UCSD-AML1 (cell line): ENCODE data around the gene CD93.

Experiments
- DNase-seq: peaks from one replicate; lab custom pipeline; 2025; ENCODE audit not compliant: unreplicated experiment; lab: John Stamatoyannopoulos, UW

The CD93 gene

DNA sequence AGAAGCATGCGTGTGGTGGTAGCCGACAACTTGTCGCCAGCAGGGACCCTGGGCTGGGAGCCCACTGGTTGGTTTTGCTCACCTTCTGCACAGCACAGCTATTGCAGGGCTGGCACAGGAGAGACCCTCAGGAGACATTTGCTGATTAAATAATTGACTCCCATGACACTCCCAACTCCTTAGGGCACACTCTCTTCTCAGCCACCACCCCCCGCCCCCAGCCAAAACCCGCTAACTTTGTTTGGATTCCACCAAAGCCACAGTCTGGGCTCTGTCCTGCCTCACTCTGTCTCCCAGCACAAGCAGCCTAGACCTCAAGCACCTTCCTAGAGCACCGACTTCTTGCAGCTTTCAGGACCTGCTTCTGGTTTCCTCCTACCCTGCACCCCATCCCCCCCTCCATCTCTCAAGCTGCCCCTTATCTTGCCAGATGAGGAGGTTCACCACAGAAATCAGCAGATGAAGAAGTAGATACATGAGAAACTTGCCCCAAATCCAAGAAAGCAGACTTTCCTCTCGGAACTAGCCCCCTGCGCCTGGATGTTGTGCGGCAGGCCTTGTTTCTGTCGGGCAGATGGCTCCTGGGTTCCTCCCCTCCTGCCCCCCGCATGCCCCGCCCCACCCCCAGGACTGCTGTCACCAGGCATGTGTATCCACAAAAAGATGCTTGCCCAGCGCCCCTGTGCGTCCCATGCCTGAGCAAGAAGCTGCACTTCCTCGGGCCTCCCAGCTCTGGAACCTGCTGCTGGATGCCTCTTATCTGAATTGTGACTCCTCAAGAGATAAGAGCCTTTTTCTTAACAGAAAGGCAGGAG is 35.0 kb upstream of the CD93 start:
- no peak for DNase-seq

GRCh38 chr20:23120261-23120660 is 34.1 kb upstream of the CD93 start:
- no peak for DNase-seq

DNA sequence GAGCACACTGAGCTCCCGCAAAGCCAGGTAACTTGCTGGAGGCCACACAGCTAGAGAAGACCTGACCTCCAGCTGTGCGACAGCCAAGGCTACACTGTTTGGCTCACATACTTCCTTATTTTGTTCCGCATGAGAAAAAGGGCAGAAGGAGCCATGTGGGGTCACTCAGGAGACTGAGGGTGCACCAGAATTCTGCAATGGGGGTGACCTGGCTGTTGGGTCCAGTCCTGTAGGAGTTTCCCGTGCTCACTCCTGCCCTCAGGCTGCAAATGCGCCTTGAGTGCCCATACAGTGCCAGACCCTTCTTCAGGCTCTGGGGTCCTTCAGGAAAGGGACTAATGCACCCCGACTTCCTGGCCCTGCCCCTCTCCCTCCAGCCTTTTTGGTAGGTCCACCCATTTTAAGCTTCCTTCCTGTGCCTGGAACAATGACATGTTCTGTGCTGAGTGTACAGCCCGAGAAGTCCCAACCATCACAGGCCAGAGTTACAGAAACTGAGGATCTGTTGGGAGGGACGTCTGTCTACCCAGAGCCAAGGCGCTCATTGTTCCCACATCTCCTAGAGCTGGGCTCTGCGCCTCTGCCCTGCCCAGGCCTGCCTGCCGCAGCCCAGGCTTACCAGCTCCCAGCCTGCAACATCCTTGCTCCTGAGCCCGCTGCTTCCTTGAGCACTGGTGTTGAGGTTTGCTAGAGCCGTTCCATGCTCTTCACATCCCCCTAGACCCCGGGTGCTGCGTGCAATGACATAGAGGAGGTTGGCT is 33.5 kb upstream of the CD93 start:
- DNase-seq: no peak

GRCh38 chr20:23118766-23119165 is 32.6 kb upstream of the CD93 start:
- no peak for DNase-seq

DNA sequence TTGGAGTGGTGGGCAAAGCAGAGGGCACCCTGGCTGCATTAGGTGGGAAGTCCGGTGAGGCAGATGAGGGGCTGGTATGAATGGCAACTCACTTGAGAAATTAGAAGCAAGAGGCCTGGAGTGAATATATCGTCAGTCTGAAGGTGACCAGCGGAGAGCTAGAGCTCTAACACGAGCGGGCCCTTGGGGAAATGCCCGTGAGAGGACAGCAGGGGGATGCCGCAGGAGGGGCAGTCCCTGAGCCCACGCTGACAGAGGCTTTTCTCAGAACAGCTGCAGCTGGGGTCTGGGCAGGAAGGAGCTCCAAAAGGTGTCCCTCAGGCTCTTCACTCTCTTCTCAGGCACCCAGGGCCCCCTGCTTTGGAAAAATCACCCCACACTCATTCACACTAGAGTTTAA is 32.0 kb upstream of the CD93 start:
- DNase-seq: no peak

GRCh38 chr20:23117738-23118137 is 31.6 kb upstream of the CD93 start:
- DNase-seq: no peak

- no peak for DNase-seq
These were observed 30.4 kb upstream of the CD93 start for GRCh38 chr20:23116311-23117089.

DNA sequence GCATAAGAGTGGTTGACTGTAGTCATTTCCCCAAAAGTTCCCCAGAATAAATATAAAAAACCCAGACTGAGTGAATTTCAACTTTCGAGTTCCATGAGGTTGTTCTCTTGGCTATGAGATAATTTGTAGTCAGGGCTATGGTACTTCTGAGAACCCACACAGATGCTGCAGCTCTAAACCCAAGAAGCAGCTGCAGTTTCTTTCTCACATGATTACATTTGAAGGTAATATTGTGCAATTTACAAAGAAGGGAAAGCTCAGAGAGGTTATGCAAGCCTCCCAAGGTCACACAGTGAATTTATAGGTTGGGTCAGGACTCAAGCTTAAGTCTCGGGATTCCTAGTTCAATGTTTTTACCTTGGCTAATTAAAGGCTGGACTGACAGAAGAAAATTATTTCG is 29.7 kb upstream of the CD93 start:
- no peak for DNase-seq

- DNase-seq: no peak
These were observed 28.4 kb upstream of the CD93 start for GRCh38 chr20:23114448-23115082.

DNA sequence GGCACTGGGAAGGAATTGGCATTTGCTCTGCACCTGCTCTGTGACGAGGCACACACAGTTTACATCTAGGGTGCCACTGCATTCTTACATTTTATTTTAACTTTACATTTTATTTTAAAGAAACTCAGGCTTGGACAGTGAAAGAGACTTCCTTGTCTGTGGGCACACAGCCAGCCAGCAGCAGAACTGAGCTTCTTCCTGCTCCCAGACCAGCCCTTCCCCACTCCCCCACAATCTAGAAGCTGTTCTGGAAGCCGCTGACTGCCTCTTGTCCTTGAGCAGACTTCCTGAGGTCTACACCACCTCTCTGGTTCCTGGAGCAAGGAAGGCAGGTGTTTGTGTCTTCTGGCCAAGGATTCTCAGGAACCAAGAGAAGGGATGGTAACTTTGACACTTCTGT is 27.9 kb upstream of the CD93 start:
- peak; percentile 69 for DNase-seq

GRCh38 chr20:23112595-23112994 is 26.5 kb upstream of the CD93 start:
- no peak for DNase-seq

- DNase-seq: no peak
These were observed 25.8 kb upstream of the CD93 start for GRCh38 chr20:23111944-23112342.

DNA sequence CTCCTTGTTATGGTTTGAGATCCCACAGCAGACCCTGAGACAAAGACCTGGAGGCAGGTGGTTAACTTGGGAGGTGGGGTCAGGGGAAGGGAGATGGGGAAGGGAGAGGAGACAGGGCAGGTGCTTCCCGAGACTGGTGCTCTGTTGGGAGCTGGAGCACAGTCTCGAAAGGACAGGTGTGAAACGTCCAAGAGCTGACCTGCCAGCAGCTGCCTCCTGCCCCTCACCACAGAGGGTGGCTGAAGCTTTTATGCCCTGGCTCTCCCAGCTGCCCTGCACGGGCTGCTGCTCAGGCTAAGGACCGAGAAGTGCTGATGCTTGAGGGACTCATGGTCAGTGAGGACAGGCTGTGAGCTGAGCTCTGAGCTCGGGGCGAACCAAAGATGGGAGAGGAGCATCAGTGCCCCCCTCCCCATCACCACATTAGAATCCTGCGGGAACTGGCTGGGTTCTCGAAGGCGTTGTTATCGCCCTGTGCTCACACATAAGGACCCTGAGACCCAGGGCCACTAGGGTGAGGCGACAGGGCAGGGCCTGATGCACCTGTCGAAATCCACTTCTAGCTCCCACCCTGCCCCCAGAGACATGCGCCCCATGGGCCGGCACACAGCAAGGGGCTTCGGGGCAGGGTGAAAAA is 25.3 kb upstream of the CD93 start:
- DNase-seq: no peak

- no peak for DNase-seq
These were observed 22.7 kb upstream of the CD93 start for GRCh38 chr20:23108871-23109270.

DNA sequence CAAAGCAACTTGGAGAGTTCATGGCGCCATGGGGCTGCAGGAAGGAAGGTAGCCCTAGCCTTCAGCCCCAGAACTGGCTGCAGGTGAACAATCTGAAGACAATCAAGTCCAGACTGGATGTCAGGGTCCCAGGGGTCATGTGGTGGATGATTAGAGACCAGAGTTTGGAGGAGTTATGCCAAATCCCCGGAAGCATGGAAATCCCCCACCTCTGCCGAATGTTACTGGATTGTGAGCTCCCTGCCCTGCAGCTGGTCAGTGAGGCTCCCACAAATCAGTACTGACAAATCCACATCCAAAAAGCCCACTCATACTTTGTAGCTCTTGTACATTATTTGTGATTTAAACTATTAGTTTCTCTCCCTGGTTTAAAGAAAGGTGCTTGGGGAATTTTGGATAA is 21.3 kb upstream of the CD93 start:
- DNase-seq: no peak

DNA sequence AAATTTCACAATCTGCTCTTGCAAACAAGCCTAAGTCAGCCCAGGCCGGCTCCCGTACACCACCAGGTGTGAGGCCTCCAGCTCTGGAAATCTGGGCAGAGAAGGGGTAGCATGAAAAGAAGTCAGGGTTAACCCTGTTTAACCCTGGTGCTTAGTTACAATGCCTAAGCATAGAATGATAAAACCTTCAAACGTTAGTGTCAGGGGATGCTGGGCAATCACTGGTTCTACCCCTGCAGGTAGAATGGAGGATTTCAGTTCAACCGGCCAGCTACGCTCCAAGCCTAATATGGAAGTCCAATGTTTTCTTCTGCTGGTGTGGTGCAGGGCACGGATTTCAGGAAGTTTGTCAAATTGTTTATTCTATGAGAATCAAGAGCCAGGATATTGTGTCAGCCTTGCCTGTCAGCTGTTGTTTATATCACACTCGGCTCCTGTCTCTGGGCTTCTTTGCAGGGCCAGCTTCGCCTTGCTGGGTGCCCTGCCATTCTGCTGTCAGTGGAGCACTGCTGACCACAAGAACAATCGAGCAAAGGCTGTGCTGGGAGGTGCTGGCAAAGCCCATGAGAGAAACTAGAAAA is 20.2 kb upstream of the CD93 start:
- DNase-seq: no peak

GRCh38 chr20:23105193-23105592 is 19.1 kb upstream of the CD93 start:
- DNase-seq: no peak

DNA sequence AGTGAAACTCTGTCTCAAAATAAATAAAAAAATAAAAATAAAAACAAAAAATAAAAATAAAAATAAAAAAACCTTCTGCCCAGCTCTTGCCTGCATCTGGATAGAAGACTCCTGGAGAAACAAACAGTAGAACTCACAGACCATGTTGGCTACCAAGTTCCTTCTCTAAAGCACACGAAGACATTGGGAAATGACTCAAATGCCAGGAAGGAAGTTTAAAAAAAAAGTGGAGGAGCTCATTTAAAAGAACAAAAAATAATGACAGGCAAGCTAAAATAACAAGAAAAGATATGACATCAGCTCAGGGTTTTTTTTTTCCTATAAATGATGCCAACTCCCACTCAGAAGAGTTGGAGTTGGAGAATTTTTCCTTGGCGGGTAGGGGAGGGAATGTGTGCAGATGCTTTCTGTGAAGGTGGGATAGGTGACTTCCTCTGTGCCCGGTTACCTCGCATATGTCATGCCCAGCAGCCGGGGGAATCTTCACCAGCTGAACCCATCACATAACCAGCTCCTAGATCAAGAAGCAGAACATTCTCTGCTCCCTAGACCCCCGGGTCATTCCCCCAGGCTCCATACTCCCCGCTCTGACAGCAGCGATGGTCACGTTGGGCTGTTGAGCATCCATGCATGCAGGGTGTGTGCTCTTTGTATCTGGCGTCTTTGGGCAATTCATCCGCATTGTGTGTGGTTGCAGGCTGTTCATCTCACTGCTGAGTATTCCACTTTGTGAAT is 17.3 kb upstream of the CD93 start:
- DNase-seq: no peak

DNA sequence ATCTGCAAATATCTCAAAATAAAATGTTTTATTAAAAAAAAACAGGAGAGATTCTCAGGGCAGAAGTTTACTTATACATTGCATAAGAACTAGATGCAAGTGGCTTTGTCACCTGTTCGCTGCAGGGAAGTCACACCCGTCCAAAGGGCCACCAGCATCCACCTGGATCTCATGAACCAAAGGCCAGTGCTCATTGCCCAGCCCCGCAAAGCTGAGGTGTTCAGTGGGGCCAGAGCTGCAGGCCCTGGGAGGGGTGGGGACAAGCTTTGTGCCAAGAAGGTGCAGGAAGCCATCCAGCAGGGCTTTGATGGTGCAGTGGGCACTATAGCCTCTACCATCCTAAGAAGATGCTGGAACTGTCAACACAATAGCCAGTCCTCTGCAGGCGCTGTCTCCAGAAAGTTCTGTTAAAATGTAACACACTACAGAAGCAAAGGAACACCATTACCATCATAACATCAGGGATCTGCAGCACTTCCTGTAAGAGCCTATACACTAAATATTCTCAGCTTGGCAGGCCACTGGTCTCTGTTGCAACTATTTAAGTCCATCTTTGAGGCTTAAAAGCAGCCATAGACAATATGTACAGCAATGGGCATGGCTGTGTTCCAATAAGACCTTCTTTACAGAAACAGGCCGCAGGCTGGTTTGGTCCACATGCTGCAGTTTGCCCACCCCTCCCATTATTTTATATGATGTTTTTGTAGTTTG is 15.7 kb upstream of the CD93 start:
- DNase-seq: no peak
